Smooth muscle cell (in vitro differentiated cells): ENCODE data around the gene ACOT11. TPM values are rescaled to one million over a fixed set of nuclear protein-coding genes. Genes with fewer than 3 reads are reported as not detected.
A peak's percentile ranks its signal among the peaks of the same experiment; 100 is the strongest.

Experiments
- DNase-seq: peaks from one replicate; lab custom pipeline; 2025; ENCODE audit not compliant: unreplicated experiment; lab: John Stamatoyannopoulos, UW
- H2AFZ ChIP-seq: fragments of 200-600 bp; sonication (generic); 2 replicates; pipeline ENCODE4 v1.6.0; 2016; ENCODE audit warnings: antibody characterized with exemption, low read depth, mild to moderate bottlenecking
- H3F3A ChIP-seq: fragments of 200-600 bp; sonication (generic); 2 replicates; pipeline ENCODE4 v1.6.0; 2017; ENCODE audit warnings: antibody characterized with exemption, low read depth
- H3K27ac ChIP-seq: fragments of 200-600 bp; sonication (generic); 2 replicates; pipeline ENCODE4 v1.5.1; 2016; ENCODE audit warnings: low read depth, mild to moderate bottlenecking
- H3K27me3 ChIP-seq: fragments of 200-600 bp; sonication (generic); 2 replicates; pipeline ENCODE4 v1.6.1; 2016; ENCODE audit warnings: low read depth, mild to moderate bottlenecking
- H3K36me3 ChIP-seq: fragments of 200-600 bp; sonication (generic); 2 replicates; pipeline ENCODE4 v1.5.1; 2016; ENCODE audit warnings: low read depth
- H3K4me1 ChIP-seq: fragments of 200-600 bp; sonication (generic); 2 replicates; pipeline ENCODE4 v1.5.1; 2016; ENCODE audit warnings: low read depth
- H3K4me2 ChIP-seq: fragments of 200-600 bp; sonication (generic); 2 replicates; pipeline ENCODE4 v1.6.0; 2016; ENCODE audit warnings: mild to moderate bottlenecking
- H3K4me3 ChIP-seq: fragments of 200-600 bp; sonication (generic); 2 replicates; pipeline ENCODE4 v1.5.1; 2016; ENCODE audit warnings: mild to moderate bottlenecking
- H3K79me2 ChIP-seq: fragments of 200-600 bp; sonication (generic); 2 replicates; pipeline ENCODE4 v1.6.0; 2016; ENCODE audit warnings: low read depth, mild to moderate bottlenecking
- H3K9ac ChIP-seq: fragments of 200-600 bp; sonication (generic); 2 replicates; pipeline ENCODE4 v1.6.0; 2016; ENCODE audit warnings: low read depth
- H3K9me3 ChIP-seq: fragments of 200-600 bp; sonication (generic); replicated peaks from 2 replicates; pipeline ENCODE4 v1.5.1; 2016; ENCODE audit warnings: low read depth
- H4K20me1 ChIP-seq: fragments of 200-600 bp; sonication (generic); 2 replicates; pipeline ENCODE4 v1.6.0; 2016; ENCODE audit warnings: low read depth
- WGBS: methylation state at CpG from one replicate; pipeline ENCODE4 v1.1.7; 2016; ENCODE audit warnings: low lambda C conversion rate; 5-methylcytosine and 5-hydroxymethylcytosine counted together
- polyA plus RNA-seq: library from polyadenylated mRNA; unstranded; fragments of >200 nt; fragmentation: Nextera tagmentation; extraction: Ambion mirVana; gene quantifications from 2 replicates; pipeline ENCODE4 v1.2.1, GENCODE V29; 2016
- total RNA-seq: library from RNA; depleted of rRNA; stranded (reverse); fragments of >200 nt; gene quantifications from 2 replicates; pipeline ENCODE4 v1.2.3, GENCODE V29; 2014
- TF ChIP-seq, protein P1 (sequence below): fragments of 200-600 bp; sonication (generic); IDR thresholded peaks from 2 replicates; pipeline ENCODE4 v1.5.1; 2017; ENCODE audit warnings: borderline replicate concordance, mild to moderate bottlenecking, antibody characterized with exemption; ENCODE audit not compliant: insufficient read depth, poor library complexity, severe bottlenecking

The ACOT11 gene
- total and polyA plus RNA-seq, 2 experiments from 2014 or later, result 1.6 to 4.8 TPM

DNA sequence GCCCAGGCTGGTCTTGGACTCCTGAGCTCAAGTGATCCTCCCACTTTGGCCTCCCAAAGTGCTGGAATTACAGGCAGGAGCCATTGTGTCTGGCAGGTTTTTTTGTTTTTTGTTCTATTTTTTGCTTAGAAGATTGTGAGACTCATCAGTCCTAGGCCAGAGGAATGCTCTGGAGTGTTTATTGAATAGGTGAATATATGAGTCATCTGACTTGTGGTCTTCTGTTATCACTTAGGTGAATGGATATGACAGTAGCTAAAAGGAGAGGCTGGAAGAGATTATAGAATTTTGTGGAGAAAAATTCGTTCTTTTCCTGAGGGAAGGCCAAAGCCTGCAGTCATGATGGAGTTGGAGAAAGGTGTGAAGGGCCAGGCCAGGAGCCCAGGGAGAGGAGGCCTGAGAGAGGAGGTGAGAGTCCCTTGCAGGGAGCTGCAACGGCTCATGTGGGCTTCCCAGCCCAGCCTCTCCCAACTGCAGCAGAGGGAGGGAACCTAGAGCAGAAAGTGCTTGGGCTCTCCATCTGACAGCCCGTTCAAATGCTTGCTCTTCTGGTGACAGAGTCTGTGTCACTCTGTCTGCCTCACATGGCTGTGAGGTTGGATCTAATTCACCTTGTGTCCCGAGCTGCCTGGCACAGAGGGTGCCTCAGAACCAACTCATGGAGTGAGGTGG, 31.6 kb upstream of the ACOT11 start:
- Histone ChIP-seq H3F3A (no peaks in the 10 kb centered on the region), H3K79me2 (no peaks in the 10 kb centered on the region), H3K27me3 (no peaks in the 10 kb centered on the region), H3K27ac (peak overlapping the region; percentile 20), H3K9me3 (no peaks in the 10 kb centered on the region), H4K20me1 (no peaks in the 10 kb centered on the region), H3K4me1 (no peaks in the 10 kb centered on the region), H2AFZ (no peak overlapping the region), H3K4me3 (no peak overlapping the region), H3K9ac (no peak overlapping the region), H3K36me3 (no peaks in the 10 kb centered on the region), H3K4me2 (no peak overlapping the region)
- WGBS, result 72% methylated on average over 4 of the region's 4 CpGs
- TF ChIP-seq, protein P1, sequence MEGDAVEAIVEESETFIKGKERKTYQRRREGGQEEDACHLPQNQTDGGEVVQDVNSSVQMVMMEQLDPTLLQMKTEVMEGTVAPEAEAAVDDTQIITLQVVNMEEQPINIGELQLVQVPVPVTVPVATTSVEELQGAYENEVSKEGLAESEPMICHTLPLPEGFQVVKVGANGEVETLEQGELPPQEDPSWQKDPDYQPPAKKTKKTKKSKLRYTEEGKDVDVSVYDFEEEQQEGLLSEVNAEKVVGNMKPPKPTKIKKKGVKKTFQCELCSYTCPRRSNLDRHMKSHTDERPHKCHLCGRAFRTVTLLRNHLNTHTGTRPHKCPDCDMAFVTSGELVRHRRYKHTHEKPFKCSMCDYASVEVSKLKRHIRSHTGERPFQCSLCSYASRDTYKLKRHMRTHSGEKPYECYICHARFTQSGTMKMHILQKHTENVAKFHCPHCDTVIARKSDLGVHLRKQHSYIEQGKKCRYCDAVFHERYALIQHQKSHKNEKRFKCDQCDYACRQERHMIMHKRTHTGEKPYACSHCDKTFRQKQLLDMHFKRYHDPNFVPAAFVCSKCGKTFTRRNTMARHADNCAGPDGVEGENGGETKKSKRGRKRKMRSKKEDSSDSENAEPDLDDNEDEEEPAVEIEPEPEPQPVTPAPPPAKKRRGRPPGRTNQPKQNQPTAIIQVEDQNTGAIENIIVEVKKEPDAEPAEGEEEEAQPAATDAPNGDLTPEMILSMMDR, result no peak
- no peak for DNase-seq

DNA sequence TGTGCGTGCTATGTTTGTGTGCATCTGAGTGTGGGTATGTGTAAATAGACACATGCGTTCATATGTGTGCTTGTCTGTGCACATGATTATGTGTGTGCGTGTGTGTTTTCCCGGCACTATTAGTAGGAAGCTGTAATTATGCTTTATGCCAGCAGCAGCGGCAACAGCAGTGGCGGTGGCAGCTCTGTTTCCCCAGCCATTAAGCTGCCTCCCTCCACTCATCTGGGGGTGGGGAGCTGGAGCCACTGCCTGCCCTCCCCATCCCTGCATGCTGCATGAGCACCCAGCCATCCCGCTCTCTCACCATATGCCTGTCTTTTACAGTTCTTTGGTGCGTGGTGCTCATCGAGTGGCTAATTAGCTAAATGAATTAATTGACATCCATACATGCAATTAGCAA, 30.5 kb upstream of the ACOT11 start:
- no peak overlapping the region for H3K4me3 ChIP-seq
- H3K4me2 ChIP-seq, result no peak overlapping the region
- H3K9ac ChIP-seq, result no peak overlapping the region
- no peaks in the 10 kb centered on the region for H3F3A ChIP-seq
- WGBS, result 87% methylated on average over 9 of the region's 9 CpGs
- H3K36me3 ChIP-seq, result no peaks in the 10 kb centered on the region
- TF ChIP-seq, protein P1, result no peak
- H3K27me3 ChIP-seq, result no peaks in the 10 kb centered on the region
- no peak overlapping the region for H2AFZ ChIP-seq
- no peak for DNase-seq
- no peak overlapping the region for H3K27ac ChIP-seq
- no peaks in the 10 kb centered on the region for H3K9me3 ChIP-seq
- H4K20me1 ChIP-seq, result no peaks in the 10 kb centered on the region
- H3K4me1 ChIP-seq, result no peaks in the 10 kb centered on the region
- H3K79me2 ChIP-seq, result no peaks in the 10 kb centered on the region

DNA sequence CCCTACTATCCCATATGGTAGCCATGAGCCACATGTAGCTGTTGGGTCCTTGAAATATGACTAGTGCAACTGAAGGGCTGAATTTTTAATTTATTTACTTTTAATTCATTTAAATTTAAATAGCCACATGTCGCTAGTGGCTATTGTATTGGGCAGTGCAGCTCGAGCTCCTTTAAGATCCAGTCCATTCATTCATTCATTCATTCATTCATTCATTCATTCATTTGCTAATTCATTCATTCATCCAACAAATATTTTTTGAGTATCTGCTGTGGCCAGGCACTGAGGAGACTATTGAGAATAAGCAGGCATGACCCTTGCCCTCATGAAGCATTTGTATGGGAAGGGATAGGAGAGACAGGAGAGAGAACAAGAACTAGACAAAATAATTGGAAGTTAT, 29.5 kb upstream of the ACOT11 start:
- Histone ChIP-seq H2AFZ (no peak overlapping the region), H3K4me3 (no peak overlapping the region), H3K79me2 (no peaks in the 10 kb centered on the region), H3K9me3 (no peaks in the 10 kb centered on the region), H4K20me1 (no peaks in the 10 kb centered on the region), H3K27me3 (no peaks in the 10 kb centered on the region), H3F3A (no peaks in the 10 kb centered on the region), H3K27ac (no peak overlapping the region), H3K4me1 (no peaks in the 10 kb centered on the region), H3K9ac (no peak overlapping the region), H3K36me3 (no peaks in the 10 kb centered on the region), H3K4me2 (no peak overlapping the region)
- no peak for DNase-seq
- 86% methylated on average over 2 of the region's 2 CpGs for WGBS
- TF ChIP-seq, protein P1, result no peak

DNA sequence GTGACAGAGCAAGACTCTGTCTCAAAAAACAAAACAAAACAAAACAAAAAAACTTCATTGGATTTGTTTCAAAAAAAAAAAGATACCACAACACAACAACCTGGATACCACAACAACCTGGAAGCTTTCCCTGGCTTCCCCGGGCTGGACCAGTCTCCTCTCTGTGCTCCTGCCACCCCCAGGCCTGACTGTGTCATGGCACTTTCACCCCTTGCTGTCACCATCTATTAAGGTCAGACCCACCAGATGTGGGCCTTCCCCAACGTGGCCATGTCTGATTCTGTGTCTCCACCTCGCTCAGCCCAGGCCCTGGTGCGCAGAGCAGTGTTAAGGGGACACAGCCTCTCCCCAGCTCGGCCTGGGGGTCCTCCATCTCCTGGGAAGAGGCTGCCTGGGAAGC, 28.3 kb upstream of the ACOT11 start:
- no peaks in the 10 kb centered on the region for H3K9me3 ChIP-seq
- DNase-seq, result no peak
- no peaks in the 10 kb centered on the region for H3K27me3 ChIP-seq
- no peak overlapping the region for H3K4me2 ChIP-seq
- H3K36me3 ChIP-seq, result no peaks in the 10 kb centered on the region
- H3K4me3 ChIP-seq, result no peak overlapping the region
- H3K4me1 ChIP-seq, result no peaks in the 10 kb centered on the region
- H3K79me2 ChIP-seq, result no peaks in the 10 kb centered on the region
- WGBS, result 64% methylated on average over 5 of the region's 5 CpGs
- H2AFZ ChIP-seq, result no peak overlapping the region
- no peaks in the 10 kb centered on the region for H4K20me1 ChIP-seq
- no peak overlapping the region for H3K9ac ChIP-seq
- H3K27ac ChIP-seq, result no peak overlapping the region
- TF ChIP-seq, protein P1, result no peak
- H3F3A ChIP-seq, result no peaks in the 10 kb centered on the region
